Measurements from ENCODE around the gene ITGAL.
"Not testable (repeated sequence)": the region's sequence is repeated elsewhere in the genome, so short reads cannot be mapped to it uniquely, and the experiment has no call there.

ITGAL gene

DNA sequence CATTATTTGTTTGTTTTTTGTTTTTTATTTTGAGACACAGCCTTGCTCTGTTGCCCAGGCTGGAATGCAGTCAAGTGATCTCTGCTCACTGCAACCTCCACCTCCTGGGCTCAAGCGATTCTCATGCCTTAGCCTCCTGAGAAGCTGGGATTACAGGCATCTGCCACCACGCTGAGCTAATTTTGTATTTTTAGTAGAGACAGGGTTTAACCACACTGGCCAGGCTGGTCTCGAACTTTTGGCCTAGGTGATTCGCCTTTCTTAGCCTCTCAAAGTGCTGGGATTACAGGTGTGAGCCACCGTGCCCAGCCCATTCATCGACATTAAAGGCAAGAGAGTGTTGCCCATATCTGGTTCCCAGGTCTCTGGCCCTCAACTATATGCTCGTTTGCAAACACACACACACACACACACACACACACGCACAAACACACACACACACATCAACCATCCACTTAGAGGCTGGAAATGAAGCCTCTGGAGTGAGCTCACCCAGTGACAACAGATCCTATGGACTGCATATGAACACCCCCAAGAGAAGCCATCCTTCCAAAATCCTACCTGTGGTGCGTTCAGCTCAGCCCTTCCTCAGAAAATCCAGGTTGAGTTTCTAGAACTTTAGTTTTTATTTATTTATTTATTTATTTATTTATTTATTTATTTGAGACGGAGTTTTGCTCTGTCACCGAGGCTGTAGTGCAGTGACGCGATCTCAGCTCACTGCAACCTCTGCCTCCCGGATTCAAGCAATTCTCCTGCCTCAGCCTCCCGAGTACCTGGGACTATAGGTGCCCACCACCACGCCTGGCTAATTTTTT is 14.6 kb upstream of the ITGAL start:
- DNase-seq (ENCODE audit: low read depth): no peak

DNA sequence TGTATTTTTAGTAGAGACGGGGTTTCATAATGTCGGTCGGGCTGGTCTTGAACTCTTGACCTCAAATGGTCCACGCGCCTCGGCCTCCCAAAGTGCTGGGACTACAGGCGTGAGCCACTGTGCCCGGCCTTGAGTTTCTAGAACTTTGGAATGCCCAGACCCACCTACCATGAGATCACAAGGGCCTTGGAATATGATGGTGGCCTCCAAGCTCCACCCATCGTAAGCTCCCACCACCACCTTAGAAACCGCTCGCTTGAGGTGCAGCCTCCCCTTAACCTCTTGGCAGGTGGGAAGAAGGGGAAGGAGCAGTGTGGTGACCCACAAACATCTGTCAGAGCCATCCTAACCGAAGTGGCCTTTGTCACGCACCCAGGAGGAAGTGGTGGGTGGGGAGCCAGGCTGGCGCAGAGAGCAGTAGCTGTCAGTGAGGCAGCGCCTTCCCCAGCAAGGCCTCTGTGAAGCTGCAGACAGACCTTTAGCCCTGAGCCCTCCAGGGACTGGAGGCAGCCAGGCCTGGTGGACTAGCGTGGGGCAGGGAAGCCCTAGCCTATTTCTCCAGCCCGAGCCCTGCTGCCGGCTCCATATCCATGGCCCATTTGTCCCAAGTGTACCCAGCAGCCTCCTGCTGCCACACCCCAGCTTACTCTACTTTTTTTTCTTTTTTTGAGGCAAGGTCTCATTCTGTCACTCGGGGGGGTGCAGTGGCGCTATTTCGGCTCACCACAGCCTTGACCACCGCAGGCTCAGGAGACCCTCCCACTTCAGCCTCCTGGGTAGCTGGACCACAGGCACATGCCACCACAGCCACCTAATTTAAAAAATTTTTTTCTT is 13.8 kb upstream of the ITGAL start:
- DNase-seq (ENCODE audit: low read depth): peak; percentile 82

DNA sequence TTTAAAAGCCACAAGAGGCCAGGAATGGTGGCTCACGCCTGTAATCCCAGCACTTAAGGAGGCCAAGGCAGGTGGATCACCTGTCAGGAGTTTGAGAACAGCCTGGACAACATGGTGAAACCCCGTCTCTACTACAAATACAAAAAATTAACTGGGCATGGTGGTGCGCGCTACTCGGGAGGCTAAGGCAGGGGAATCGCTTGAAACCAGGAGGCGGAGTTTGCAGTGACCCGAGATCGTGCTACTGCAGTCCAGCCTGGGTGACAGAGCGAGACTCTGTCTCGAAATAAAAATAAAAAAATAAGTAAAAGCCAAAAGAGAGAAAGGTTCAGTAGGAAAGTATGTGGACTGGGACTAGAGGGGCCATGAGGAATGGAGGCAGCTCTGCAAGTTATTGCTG is 13.1 kb upstream of the ITGAL start:
- no peak for DNase-seq (ENCODE audit: low read depth)

- DNase-seq (ENCODE audit: low read depth): not testable (repeated sequence)
Observed at GRCh38 chr16:30461426-30461825, 11.1 kb upstream of the ITGAL start.

- DNase-seq (ENCODE audit: low read depth): no peak
Observed at GRCh38 chr16:30464078-30464477, 8.5 kb upstream of the ITGAL start.

DNA sequence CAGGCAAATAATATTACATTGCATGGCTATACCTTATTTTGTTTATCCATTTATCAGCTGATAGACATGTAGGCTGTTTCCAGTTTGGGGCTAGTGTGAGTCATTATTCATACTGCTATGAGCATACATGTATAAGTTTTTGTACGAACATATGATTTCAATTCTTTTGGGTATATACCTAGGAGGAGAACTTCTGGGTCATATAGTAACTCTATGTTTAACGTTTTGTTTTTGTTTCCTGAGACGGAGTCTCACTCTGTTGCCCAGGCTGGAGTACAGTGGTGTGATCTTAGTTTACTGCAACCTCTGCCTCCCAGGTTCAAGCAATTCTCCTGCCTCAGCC is 2.4 kb upstream of the ITGAL start:
- no peak for DNase-seq (ENCODE audit: low read depth)

GRCh38 chr16:30470632-30470995 is 1.9 kb upstream of the ITGAL start:
- DNase-seq (ENCODE audit: low read depth): no peak

- DNase-seq (ENCODE audit: low read depth): peak; percentile 57
Observed at GRCh38 chr16:30473231-30474073, 910 bp downstream of the ITGAL start.

- no peak for DNase-seq (ENCODE audit: low read depth)
Observed at GRCh38 chr16:30474074-30474452, 1.5 kb downstream of the ITGAL start.

GRCh38 chr16:30474684-30475083 is 2.1 kb downstream of the ITGAL start:
- no peak for DNase-seq (ENCODE audit: low read depth)

DNA sequence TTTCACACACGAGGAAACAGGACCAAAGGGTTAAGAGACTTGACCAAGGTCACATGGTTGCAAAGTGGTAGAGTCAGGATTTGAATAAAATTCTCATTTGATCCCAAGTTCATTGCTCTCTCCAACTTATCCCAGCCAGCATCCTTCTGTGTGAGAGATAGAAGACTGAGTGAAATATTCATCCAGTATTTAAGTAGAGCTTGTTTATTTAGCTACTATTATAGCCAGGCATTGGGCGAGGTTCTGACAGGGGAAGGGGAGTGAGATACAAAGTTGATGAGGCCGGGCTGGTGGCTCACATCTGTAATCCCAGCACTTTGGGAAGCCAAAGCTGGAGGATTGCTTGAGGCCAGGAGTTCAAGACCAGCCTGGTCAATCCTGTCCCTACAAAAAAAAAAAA is 4.4 kb downstream of the ITGAL start:
- DNase-seq (ENCODE audit: low read depth): no peak

- not testable (repeated sequence) for DNase-seq (ENCODE audit: low read depth)
Observed at GRCh38 chr16:30477773-30478172, 5.2 kb downstream of the ITGAL start.

GRCh38 chr16:30478766-30479478 is 6.4 kb downstream of the ITGAL start:
- DNase-seq (ENCODE audit: low read depth): no peak

- DNase-seq (ENCODE audit: low read depth): no peak
Observed at GRCh38 chr16:30481381-30481780, 8.8 kb downstream of the ITGAL start.

- DNase-seq (ENCODE audit: low read depth): no peak
Observed at GRCh38 chr16:30482366-30482765, 9.8 kb downstream of the ITGAL start.

GRCh38 chr16:30484887-30485286 is 12.3 kb downstream of the ITGAL start:
- DNase-seq (ENCODE audit: low read depth): no peak

- no peak for DNase-seq (ENCODE audit: low read depth)
Observed at GRCh38 chr16:30485818-30486436, 13.4 kb downstream of the ITGAL start.

GRCh38 chr16:30488764-30489605 is 16.4 kb downstream of the ITGAL start:
- no peak for DNase-seq (ENCODE audit: low read depth)

- no peak for DNase-seq (ENCODE audit: low read depth)
Observed at GRCh38 chr16:30490210-30490609, 17.7 kb downstream of the ITGAL start.

GRCh38 chr16:30491229-30491628 is 18.7 kb downstream of the ITGAL start:
- no peak for DNase-seq (ENCODE audit: low read depth)
